Mesendoderm (in vitro differentiated cells): ENCODE data around the gene SLC19A3.
"Not testable (repeated sequence)": the region's sequence is repeated elsewhere in the genome, so short reads cannot be mapped to it uniquely, and the experiment has no call there.

ENCODE experiments used
- DNase-seq: peaks from one replicate; pipeline ENCODE4 v3.0.0; 2013
- H2AK5ac ChIP-seq: 2 replicates; pipeline ENCODE4 v1.6.1; 2013; ENCODE audit warnings: low read length, inconsistent platforms
- H2BK120ac ChIP-seq: 2 replicates; pipeline ENCODE4 v1.6.1; 2013; ENCODE audit warnings: low read depth, mild to moderate bottlenecking, low read length, moderate library complexity, mixed read lengths
- H2BK15ac ChIP-seq: replicated peaks from 2 replicates; pipeline ENCODE4 v1.6.1; 2013; ENCODE audit warnings: low read depth, mild to moderate bottlenecking, moderate library complexity
- H2BK5ac ChIP-seq: 2 replicates; pipeline ENCODE4 v1.6.1; 2013; ENCODE audit warnings: low read length, inconsistent platforms
- H3K18ac ChIP-seq: 2 replicates; pipeline ENCODE4 v1.6.1; 2013; ENCODE audit warnings: mild to moderate bottlenecking, low read length, mixed read lengths
- H3K23ac ChIP-seq: one replicate; pipeline ENCODE4 v1.6.1; 2013; ENCODE audit warnings: low read length
- H3K27ac ChIP-seq: 2 replicates; pipeline ENCODE4 v1.5.1; 2013; ENCODE audit warnings: low read depth, mild to moderate bottlenecking, inconsistent platforms, low read length, moderate library complexity
- H3K27me3 ChIP-seq: 2 replicates; pipeline ENCODE4 v1.6.1; 2013; ENCODE audit warnings: low read length, control low read depth, mild to moderate bottlenecking, inconsistent platforms; ENCODE audit not compliant: insufficient read depth, poor library complexity
- H3K36me3 ChIP-seq: 2 replicates; pipeline ENCODE4 v1.6.1; 2013; ENCODE audit warnings: low read length, inconsistent platforms; ENCODE audit not compliant: control insufficient read depth, insufficient read depth
- H3K4ac ChIP-seq: one replicate; pipeline ENCODE4 v1.6.1; 2013; ENCODE audit warnings: low read depth, mild to moderate bottlenecking, low read length, moderate library complexity
- H3K4me1 ChIP-seq: 2 replicates; pipeline ENCODE4 v1.6.1; 2013; ENCODE audit warnings: low read depth, low read length, inconsistent platforms; ENCODE audit not compliant: control insufficient read depth
- H3K4me2 ChIP-seq: 2 replicates; pipeline ENCODE4 v1.6.1; 2013; ENCODE audit warnings: low read length
- H3K4me3 ChIP-seq: 2 replicates; pipeline ENCODE4 v1.5.1; 2013; ENCODE audit warnings: mild to moderate bottlenecking, low read length
- H3K56ac ChIP-seq: one replicate; pipeline ENCODE4 v1.6.1; 2013; ENCODE audit warnings: low read length
- H3K79me1 ChIP-seq: 2 replicates; pipeline ENCODE4 v1.6.1; 2013; ENCODE audit warnings: low read length, inconsistent platforms
- H3K79me2 ChIP-seq: 2 replicates; pipeline ENCODE4 v1.6.1; 2013; ENCODE audit warnings: mild to moderate bottlenecking, low read length; ENCODE audit not compliant: control insufficient read depth, insufficient read depth
- H3K9ac ChIP-seq: 2 replicates; pipeline ENCODE4 v1.6.1; 2013; ENCODE audit warnings: low read length, inconsistent platforms
- H4K5ac ChIP-seq: one replicate; pipeline ENCODE4 v1.6.1; 2013; ENCODE audit warnings: low read length
- H4K8ac ChIP-seq: one replicate; pipeline ENCODE4 v1.6.1; 2013; ENCODE audit warnings: low read depth, mild to moderate bottlenecking, control low read depth, low read length, moderate library complexity
- WGBS: extraction: QIAGEN DNeasy Blood & Tissue Kit; methylation state at CpG from one replicate; pipeline ENCODE4 v1.1.7; 2013; ENCODE audit warnings: low lambda C conversion rate, missing lambda C conversion rate; ENCODE audit not compliant: insufficient coverage; ENCODE audit errors: extremely low coverage; 5-methylcytosine and 5-hydroxymethylcytosine counted together

Gene SLC19A3

GRCh38 chr2:227724394-227725039 lies 6.7 kb upstream of the SLC19A3 start, which contains the start of gene SCYGR6:
TSS of gene SCYGR6 (minus strand) at chr2:227724757. CDS start at chr2:227724757, 0 bp downstream.
- H4K8ac ChIP-seq: no peak within 1 kb of the TSS
- no peak within 1 kb of the TSS for H2BK5ac ChIP-seq

GRCh38 chr2:227722821-227723220 lies 5.0 kb upstream of the SLC19A3 start:
- not testable (repeated sequence) for H2BK15ac ChIP-seq, H3K27me3 ChIP-seq, H2BK120ac ChIP-seq, H3K9ac ChIP-seq, H3K27ac ChIP-seq, H2BK5ac ChIP-seq, H3K36me3 ChIP-seq, H3K56ac ChIP-seq, H3K23ac ChIP-seq, H2AK5ac ChIP-seq, H4K5ac ChIP-seq, DNase-seq, H3K4me2 ChIP-seq, H3K4me3 ChIP-seq, H4K8ac ChIP-seq, H3K79me2 ChIP-seq, H3K4ac ChIP-seq, H3K4me1 ChIP-seq, H3K79me1 ChIP-seq, H3K18ac ChIP-seq
- no CpG with 5 or more reads among the region's 7 CpGs for WGBS

More at GRCh38 chr2:227724394-227725039, 6.7 kb upstream of the SLC19A3 start, which contains the start of gene SCYGR6:
- Histone ChIP-seq H3K79me2 (no peaks in the 10 kb centered on the region), H3K56ac (no peak within 1 kb of the TSS), H2BK120ac (no peak within 1 kb of the TSS), H3K4ac (no peak within 1 kb of the TSS), H3K4me1 (no peaks in the 10 kb centered on the region), H3K27me3 (no peaks in the 10 kb centered on the region), H3K36me3 (no peaks in the 10 kb centered on the region), H3K4me2 (no peak within 1 kb of the TSS), H3K27ac (no peak within 1 kb of the TSS), H2AK5ac (no peak within 1 kb of the TSS), H3K79me1 (no peaks in the 10 kb centered on the region), H3K18ac (no peak within 1 kb of the TSS), H4K5ac (no peak within 1 kb of the TSS), H2BK15ac (no peak within 1 kb of the TSS), H3K9ac (no peak within 1 kb of the TSS), H3K4me3 (no peak within 1 kb of the TSS), H3K23ac (no peak within 1 kb of the TSS)
- no peak for DNase-seq
- no CpG with 5 or more reads among the region's 15 CpGs for WGBS

- H3K79me1 ChIP-seq: no peaks in the 10 kb centered on the region
- no peak overlapping the region for H3K4me2 ChIP-seq
- H4K5ac ChIP-seq: no peak overlapping the region
- no peak overlapping the region for H3K27ac ChIP-seq
- no peak overlapping the region for H4K8ac ChIP-seq
- H3K79me2 ChIP-seq: no peaks in the 10 kb centered on the region
- no peaks in the 10 kb centered on the region for H3K36me3 ChIP-seq
- no peak overlapping the region for H2BK15ac ChIP-seq
- no peak overlapping the region for H3K9ac ChIP-seq
- H3K18ac ChIP-seq: no peak overlapping the region
- no peaks in the 10 kb centered on the region for H3K27me3 ChIP-seq
- no peak overlapping the region for H3K56ac ChIP-seq
- no peak overlapping the region for H2BK5ac ChIP-seq
- WGBS: no CpG with 5 or more reads among the region's 4 CpGs
- no peak overlapping the region for H2AK5ac ChIP-seq
- H3K4ac ChIP-seq: no peak overlapping the region
- DNase-seq: no peak
- H3K23ac ChIP-seq: no peak overlapping the region
- H3K4me3 ChIP-seq: no peak overlapping the region
- H3K4me1 ChIP-seq: no peaks in the 10 kb centered on the region
- no peak overlapping the region for H2BK120ac ChIP-seq
These were observed 2.9 kb upstream of the SLC19A3 start for GRCh38 chr2:227720680-227721079.

- WGBS: no CpG with 5 or more reads among the region's 4 CpGs
- no peak overlapping the region for H3K4me3 ChIP-seq
- H3K79me1 ChIP-seq: no peaks in the 10 kb centered on the region
- no peak overlapping the region for H2BK5ac ChIP-seq
- H3K4me1 ChIP-seq: no peaks in the 10 kb centered on the region
- H3K27me3 ChIP-seq: no peaks in the 10 kb centered on the region
- no peak overlapping the region for H4K8ac ChIP-seq
- H3K56ac ChIP-seq: no peak overlapping the region
- no peak overlapping the region for H2BK15ac ChIP-seq
- H3K36me3 ChIP-seq: no peaks in the 10 kb centered on the region
- no peak for DNase-seq
- no peak overlapping the region for H3K23ac ChIP-seq
- no peak overlapping the region for H3K9ac ChIP-seq
- no peak overlapping the region for H3K4ac ChIP-seq
- H3K79me2 ChIP-seq: no peaks in the 10 kb centered on the region
- H2BK120ac ChIP-seq: no peak overlapping the region
- no peak overlapping the region for H3K18ac ChIP-seq
- H3K4me2 ChIP-seq: no peak overlapping the region
- no peak overlapping the region for H3K27ac ChIP-seq
- no peak overlapping the region for H4K5ac ChIP-seq
- no peak overlapping the region for H2AK5ac ChIP-seq
These were observed 1.8 kb upstream of the SLC19A3 start for GRCh38 chr2:227719641-227720040.

GRCh38 chr2:227716501-227716900 lies 1.3 kb downstream of the SLC19A3 start:
- H3K4ac ChIP-seq: no peak overlapping the region
- no peaks in the 10 kb centered on the region for H3K79me2 ChIP-seq
- no peak overlapping the region for H3K23ac ChIP-seq
- no peak overlapping the region for H2BK120ac ChIP-seq
- no peak overlapping the region for H2AK5ac ChIP-seq
- H3K79me1 ChIP-seq: no peaks in the 10 kb centered on the region
- no peak overlapping the region for H2BK15ac ChIP-seq
- H3K56ac ChIP-seq: no peak overlapping the region
- no peak overlapping the region for H2BK5ac ChIP-seq
- no peak overlapping the region for H3K18ac ChIP-seq
- no peak overlapping the region for H4K8ac ChIP-seq
- no peak overlapping the region for H3K27ac ChIP-seq
- no peaks in the 10 kb centered on the region for H3K27me3 ChIP-seq
- DNase-seq: no peak
- WGBS: no CpG with 5 or more reads among the region's 2 CpGs
- H3K9ac ChIP-seq: no peak overlapping the region
- H3K4me2 ChIP-seq: no peak overlapping the region
- H3K36me3 ChIP-seq: no peaks in the 10 kb centered on the region
- no peak overlapping the region for H4K5ac ChIP-seq
- H3K4me1 ChIP-seq: no peaks in the 10 kb centered on the region
- H3K4me3 ChIP-seq: no peak overlapping the region

GRCh38 chr2:227713291-227713690 lies 4.5 kb downstream of the SLC19A3 start:
- Histone ChIP-seq H3K9ac (no peak overlapping the region), H4K8ac (no peak overlapping the region), H2BK120ac (no peak overlapping the region), H3K4me1 (no peaks in the 10 kb centered on the region), H2AK5ac (no peak overlapping the region), H3K56ac (no peak overlapping the region), H4K5ac (no peak overlapping the region), H3K27me3 (no peaks in the 10 kb centered on the region), H3K79me2 (no peaks in the 10 kb centered on the region), H3K27ac (no peak overlapping the region), H3K18ac (no peak overlapping the region), H3K4me2 (no peak overlapping the region), H2BK5ac (no peak overlapping the region), H3K36me3 (no peaks in the 10 kb centered on the region), H3K4me3 (no peak overlapping the region), H3K79me1 (no peaks in the 10 kb centered on the region), H3K23ac (no peak overlapping the region), H2BK15ac (no peak overlapping the region), H3K4ac (no peak overlapping the region)
- no CpG with 5 or more reads among the region's 1 CpG for WGBS
- no peak for DNase-seq
